Peyer's patch (tissue), 4 donors: Measurements from ENCODE around the gene CLMN.

ENCODE experiments used
- CTCF ChIP-seq, 6 experiments: fragments of 450-650 bp in 4 of 6; fragments of 200-600 bp in 2 of 6; sonication (generic) in 1 of 6; IDR thresholded peaks; one replicate each; pipeline ENCODE4 v1.5.1; 2017 to 2019; ENCODE audit warnings: antibody characterized with exemption in 6 of 6, mild to moderate bottlenecking in 3 of 6, moderate library complexity in 1 of 6
- POLR2A ChIP-seq, 2 donors: fragments of 450-650 bp; IDR thresholded peaks; one replicate each; pipeline ENCODE4 v1.5.1; 2017; ENCODE audit warnings: antibody characterized with exemption in 2 of 2, mild to moderate bottlenecking in 2 of 2, moderate library complexity in 2 of 2

GRCh38 chr14:95327558-95328374, 8.1 kb upstream of the CLMN start:
- TF ChIP-seq CTCF (IDR thresholded peaks at IDR 0.05) (no peak), POLR2A (IDR thresholded peaks at IDR 0.05) (no peak)
